Measurements from ENCODE around the gene FCRL6. TPM values are rescaled to one million over a fixed set of nuclear protein-coding genes. Genes with fewer than 3 reads are reported as not detected.

Gene FCRL6
- total RNA-seq, 1 donor from 2014 or later: not detected

DNA sequence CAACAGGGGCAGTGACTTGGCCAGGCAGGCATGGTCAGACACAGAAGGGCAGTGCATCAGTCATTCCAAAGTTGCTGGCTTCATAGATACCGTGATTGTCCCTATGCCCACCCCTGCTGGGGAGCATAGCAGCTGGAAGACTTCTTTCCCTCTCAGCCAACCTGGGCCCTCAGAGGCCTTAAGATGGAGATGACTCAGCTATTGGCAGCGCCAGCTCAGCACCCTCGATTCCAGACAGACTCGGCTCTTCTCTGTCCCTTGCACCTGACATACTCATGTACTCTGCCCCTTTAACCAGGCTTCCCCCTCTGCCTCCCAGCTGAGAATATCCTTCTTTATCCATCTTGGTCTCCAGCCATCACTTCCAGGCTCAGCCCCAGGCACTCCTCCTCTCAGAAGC is 41.3 kb downstream of the FCRL6 start:
- DNase-seq (ENCODE audit: low spot score): no peak
- H3K4me1 Mint-ChIP-seq (ENCODE audit: low read depth): no peaks in the 10 kb centered on the region
- H3K4me3 Mint-ChIP-seq (ENCODE audit: unreplicated experiment): no peak overlapping the region
- H3K27me3 Mint-ChIP-seq (ENCODE audit: low read depth): peaks cover 3% of the 10 kb centered on the region
- peaks cover 7% of the 10 kb centered on the region for H3K36me3 Mint-ChIP-seq (ENCODE audit: low read depth)
- TF ChIP-seq, protein P1, sequence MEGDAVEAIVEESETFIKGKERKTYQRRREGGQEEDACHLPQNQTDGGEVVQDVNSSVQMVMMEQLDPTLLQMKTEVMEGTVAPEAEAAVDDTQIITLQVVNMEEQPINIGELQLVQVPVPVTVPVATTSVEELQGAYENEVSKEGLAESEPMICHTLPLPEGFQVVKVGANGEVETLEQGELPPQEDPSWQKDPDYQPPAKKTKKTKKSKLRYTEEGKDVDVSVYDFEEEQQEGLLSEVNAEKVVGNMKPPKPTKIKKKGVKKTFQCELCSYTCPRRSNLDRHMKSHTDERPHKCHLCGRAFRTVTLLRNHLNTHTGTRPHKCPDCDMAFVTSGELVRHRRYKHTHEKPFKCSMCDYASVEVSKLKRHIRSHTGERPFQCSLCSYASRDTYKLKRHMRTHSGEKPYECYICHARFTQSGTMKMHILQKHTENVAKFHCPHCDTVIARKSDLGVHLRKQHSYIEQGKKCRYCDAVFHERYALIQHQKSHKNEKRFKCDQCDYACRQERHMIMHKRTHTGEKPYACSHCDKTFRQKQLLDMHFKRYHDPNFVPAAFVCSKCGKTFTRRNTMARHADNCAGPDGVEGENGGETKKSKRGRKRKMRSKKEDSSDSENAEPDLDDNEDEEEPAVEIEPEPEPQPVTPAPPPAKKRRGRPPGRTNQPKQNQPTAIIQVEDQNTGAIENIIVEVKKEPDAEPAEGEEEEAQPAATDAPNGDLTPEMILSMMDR (IDR thresholded peaks at IDR 0.05): no peak
- no peak overlapping the region for H3K27ac Mint-ChIP-seq (ENCODE audit: unreplicated experiment)
- no peaks in the 10 kb centered on the region for H3K9me3 Mint-ChIP-seq (ENCODE audit: low read depth)

DNA sequence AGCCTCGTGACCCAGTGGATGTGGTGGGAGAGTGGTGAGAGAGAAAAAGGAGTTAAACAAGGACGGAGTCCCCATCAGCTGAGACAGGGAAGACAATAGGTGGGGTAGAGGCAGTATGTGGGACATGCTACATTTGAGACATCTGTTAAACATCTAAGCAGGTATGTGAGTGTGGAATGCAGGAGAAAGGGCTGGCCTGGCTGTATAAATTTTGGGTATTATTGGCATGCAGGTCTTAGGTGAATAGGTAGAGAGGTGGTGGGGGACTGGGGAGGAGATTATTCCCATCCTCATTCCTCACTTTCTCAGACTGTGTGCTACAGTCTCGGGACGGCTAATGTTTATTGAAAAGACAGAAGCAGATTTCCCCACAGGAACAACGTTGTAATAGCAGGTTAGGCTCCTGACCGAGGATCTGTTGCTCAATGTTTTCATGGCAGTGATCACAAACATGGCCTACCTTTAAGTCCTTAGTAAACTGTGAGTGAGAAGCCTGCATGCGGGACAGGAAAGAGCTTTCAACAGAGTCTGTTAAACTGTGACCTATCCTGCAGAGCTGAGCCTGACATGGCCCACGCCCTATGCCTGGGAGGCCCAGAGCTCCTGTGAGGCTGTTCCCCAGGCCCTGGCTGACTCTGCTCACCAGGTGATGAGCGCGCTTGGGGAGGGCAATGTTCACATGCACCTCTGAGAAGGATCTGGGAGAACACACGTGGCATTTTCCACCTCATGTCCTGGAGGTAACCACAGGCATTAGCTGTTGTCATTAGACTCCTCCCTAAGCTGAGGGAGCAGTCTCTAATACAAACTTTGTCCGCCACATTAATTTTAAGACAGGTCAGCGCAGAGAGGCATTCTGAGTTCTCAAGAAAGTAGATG is 43.8 kb downstream of the FCRL6 start:
- TF ChIP-seq, protein P1 (IDR thresholded peaks at IDR 0.05): no peak
- Mint-ChIP-seq H3K9me3 (ENCODE audit: low read depth) (peaks cover 3% of the 10 kb centered on the region), H3K27me3 (ENCODE audit: low read depth) (peaks cover 3% of the 10 kb centered on the region), H3K27ac (ENCODE audit: unreplicated experiment) (no peak overlapping the region), H3K4me1 (ENCODE audit: low read depth) (peaks cover 13% of the 10 kb centered on the region), H3K4me3 (ENCODE audit: unreplicated experiment) (no peak overlapping the region), H3K36me3 (ENCODE audit: low read depth) (peaks cover 5% of the 10 kb centered on the region)
- no peak for DNase-seq (ENCODE audit: low spot score)

DNA sequence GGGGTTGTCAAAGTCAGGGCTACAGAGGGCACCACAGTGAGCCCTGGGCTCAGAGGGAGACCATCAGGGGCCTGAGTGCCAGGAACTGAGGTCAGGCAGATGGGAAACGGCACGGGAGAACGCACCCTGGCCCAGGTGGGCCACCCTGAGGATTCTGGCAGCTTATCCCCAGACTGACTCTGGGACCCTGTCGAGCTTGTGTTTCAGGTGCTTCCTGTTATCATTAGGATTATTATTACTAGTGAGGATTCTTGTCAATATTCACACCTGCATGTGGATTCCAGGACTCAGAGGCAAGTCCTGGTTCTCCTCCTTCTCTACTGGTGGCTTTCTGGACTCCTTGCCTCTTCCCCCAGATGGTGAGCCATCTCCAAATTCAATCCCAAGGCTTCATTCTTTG is 45.1 kb downstream of the FCRL6 start:
- TF ChIP-seq, protein P1 (IDR thresholded peaks at IDR 0.05): no peak
- H3K27me3 Mint-ChIP-seq (ENCODE audit: low read depth): peaks cover 3% of the 10 kb centered on the region
- peaks cover 3% of the 10 kb centered on the region for H3K9me3 Mint-ChIP-seq (ENCODE audit: low read depth)
- H3K36me3 Mint-ChIP-seq (ENCODE audit: low read depth): peaks cover 4% of the 10 kb centered on the region
- no peak overlapping the region for H3K27ac Mint-ChIP-seq (ENCODE audit: unreplicated experiment)
- H3K4me1 Mint-ChIP-seq (ENCODE audit: low read depth): peaks cover 13% of the 10 kb centered on the region
- DNase-seq (ENCODE audit: low spot score): no peak
- no peak overlapping the region for H3K4me3 Mint-ChIP-seq (ENCODE audit: unreplicated experiment)

DNA sequence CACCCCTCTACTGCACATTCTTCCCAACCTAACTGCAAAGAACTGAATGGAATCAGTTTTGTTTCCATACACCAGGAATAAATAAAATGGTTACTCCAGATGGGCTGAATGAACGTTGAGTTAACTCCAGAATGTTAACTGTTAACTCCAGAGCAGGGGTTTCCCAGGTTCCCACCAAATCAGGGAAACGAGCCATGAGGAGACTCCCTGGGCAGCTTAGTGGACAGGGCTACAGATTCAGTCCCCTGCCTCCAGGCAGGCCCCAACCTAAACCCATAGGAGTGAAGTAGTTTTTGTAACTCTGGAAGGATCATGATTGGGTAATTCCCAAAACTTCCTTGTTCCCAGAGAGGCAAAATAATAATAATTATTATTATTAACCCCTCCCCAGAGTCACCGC is 46.2 kb downstream of the FCRL6 start:
- Mint-ChIP-seq H3K27me3 (ENCODE audit: low read depth) (peaks cover 3% of the 10 kb centered on the region), H3K4me1 (ENCODE audit: low read depth) (peaks cover 17% of the 10 kb centered on the region)

DNA sequence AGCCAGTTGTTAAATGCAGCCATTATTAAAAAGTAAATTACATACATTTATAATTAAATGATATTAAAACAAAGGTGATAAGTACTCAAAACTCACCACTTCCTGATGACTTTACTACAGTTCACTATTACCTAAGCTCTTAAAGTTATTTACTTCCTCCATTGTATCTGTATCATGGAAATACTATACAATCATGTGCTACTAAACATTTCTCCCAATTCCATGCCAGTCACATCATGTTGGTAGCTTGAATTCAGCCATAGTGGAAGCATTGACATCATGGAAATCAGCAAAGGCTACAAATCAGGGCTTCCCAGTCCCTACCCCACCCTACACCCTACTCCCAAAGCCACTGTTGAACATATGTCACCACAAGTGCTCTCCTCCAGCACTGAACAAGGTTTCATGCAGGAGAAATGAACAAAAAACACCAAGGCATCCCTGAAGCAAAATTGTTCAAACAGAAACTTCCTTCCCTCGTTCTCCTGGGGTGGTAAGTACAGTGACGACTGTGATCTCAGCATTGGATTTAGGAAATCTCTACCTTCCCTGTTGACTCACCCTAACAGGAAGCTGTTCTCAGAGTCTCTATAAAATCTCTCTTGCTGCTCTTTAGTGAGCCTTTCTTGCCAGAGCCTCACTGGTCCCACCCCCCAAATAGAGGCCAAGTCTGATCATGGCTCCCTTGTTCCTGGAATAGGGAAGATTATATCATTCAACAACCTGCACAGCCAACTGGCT is 47.6 kb downstream of the FCRL6 start:
- DNase-seq (ENCODE audit: low spot score): no peak
- TF ChIP-seq, protein P1 (IDR thresholded peaks at IDR 0.05): no peak
- Mint-ChIP-seq H3K36me3 (ENCODE audit: low read depth) (peaks cover 4% of the 10 kb centered on the region), H3K4me1 (ENCODE audit: low read depth) (peaks cover 25% of the 10 kb centered on the region), H3K27ac (ENCODE audit: unreplicated experiment) (no peak overlapping the region), H3K4me3 (ENCODE audit: unreplicated experiment) (no peak overlapping the region), H3K9me3 (ENCODE audit: low read depth) (peaks cover 3% of the 10 kb centered on the region), H3K27me3 (ENCODE audit: low read depth) (no peaks in the 10 kb centered on the region)

More for the DNA sequence above, 46.2 kb downstream of the FCRL6 start:
- Mint-ChIP-seq H3K36me3 (ENCODE audit: low read depth) (peaks cover 4% of the 10 kb centered on the region), H3K9me3 (ENCODE audit: low read depth) (peaks cover 3% of the 10 kb centered on the region), H3K27ac (ENCODE audit: unreplicated experiment) (no peak overlapping the region), H3K4me3 (ENCODE audit: unreplicated experiment) (no peak overlapping the region)
- DNase-seq (ENCODE audit: low spot score): no peak
- TF ChIP-seq, protein P1 (IDR thresholded peaks at IDR 0.05): no peak
